ENCODE results near the gene CDH16. TPM values are rescaled to one million over a fixed set of nuclear protein-coding genes. Genes with fewer than 3 reads are reported as not detected.
"Not testable (repeated sequence)": the region's sequence is repeated elsewhere in the genome, so short reads cannot be mapped to it uniquely, and the experiment has no call there.

CDH16 gene
- total and polyA plus RNA-seq, 12 donors = 0.15 to 0.59 (median 0.47) TPM; not detected in 7

DNA sequence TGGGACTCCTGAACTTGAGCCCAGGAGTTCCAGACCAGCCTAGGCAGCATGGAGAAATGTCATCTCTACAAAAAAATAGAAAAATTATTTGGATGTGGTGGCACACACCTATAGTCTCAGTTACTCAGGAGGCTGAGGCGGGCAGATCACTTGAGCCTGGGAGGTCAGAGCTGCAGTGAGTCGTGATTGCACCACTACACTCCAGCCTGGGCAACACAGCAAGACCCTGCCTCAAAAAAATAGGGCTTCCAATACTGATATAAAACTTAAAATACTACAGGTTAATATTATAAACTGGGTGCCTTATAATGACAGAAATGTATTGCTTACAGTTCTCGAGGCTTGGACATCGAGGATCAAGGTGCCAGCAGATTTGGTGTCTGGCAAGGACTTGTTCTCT is 27.3 kb upstream of the CDH16 start:
- WGBS, 2 donors = 81 to 95% methylated on average over 4 of the region's 4 CpGs
- Histone ChIP-seq H3K36me3 (peaks cover 0 to 34% (median 21%) of the 10 kb centered on the region in 9 donors), H3K27ac (peak overlapping the region in 1 of 10 donors; percentile 36), H3K9me3 (no peaks in the 10 kb centered on the region), H3K4me1 (peaks cover 0 to 26% (median 19%) of the 10 kb centered on the region in 9 donors), H3K4me3 (no peak overlapping the region), H3K27me3 (peaks cover 0 to 28% (median 6%) of the 10 kb centered on the region in 7 donors)
- TF ChIP-seq, protein P1, sequence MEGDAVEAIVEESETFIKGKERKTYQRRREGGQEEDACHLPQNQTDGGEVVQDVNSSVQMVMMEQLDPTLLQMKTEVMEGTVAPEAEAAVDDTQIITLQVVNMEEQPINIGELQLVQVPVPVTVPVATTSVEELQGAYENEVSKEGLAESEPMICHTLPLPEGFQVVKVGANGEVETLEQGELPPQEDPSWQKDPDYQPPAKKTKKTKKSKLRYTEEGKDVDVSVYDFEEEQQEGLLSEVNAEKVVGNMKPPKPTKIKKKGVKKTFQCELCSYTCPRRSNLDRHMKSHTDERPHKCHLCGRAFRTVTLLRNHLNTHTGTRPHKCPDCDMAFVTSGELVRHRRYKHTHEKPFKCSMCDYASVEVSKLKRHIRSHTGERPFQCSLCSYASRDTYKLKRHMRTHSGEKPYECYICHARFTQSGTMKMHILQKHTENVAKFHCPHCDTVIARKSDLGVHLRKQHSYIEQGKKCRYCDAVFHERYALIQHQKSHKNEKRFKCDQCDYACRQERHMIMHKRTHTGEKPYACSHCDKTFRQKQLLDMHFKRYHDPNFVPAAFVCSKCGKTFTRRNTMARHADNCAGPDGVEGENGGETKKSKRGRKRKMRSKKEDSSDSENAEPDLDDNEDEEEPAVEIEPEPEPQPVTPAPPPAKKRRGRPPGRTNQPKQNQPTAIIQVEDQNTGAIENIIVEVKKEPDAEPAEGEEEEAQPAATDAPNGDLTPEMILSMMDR (IDR thresholded peaks at IDR 0.05) = no peak
- ATAC-seq (no peak), DNase-seq (no peak)
- intact Hi-C loops (cut with DNase I) = loop anchor here in 2 of 10 donors (5.0 kb wide), 1 partner anchor 49 kb away; no protein-coding TSS in a partner anchor

GRCh38 chr16:66944971-66945370 is 26.3 kb upstream of the CDH16 start:
- not testable (repeated sequence) for H3K9me3 ChIP-seq, DNase-seq, H3K27ac ChIP-seq, H3K4me3 ChIP-seq, ATAC-seq
- Histone ChIP-seq H3K36me3 (peaks cover 0 to 43% (median 31%) of the 10 kb centered on the region in 9 donors), H3K27me3 (peaks cover 0 to 19% (median 0%) of the 10 kb centered on the region in 7 donors), H3K4me1 (peaks cover 0 to 26% (median 19%) of the 10 kb centered on the region in 9 donors)
- 84 to 85% methylated on average over 9 of the region's 9 CpGs for WGBS, 2 donors
- intact Hi-C loops (cut with DNase I) = loop anchor here in 2 of 10 donors (5.0 kb wide), 1 partner anchor 48 kb away; no protein-coding TSS in a partner anchor

GRCh38 chr16:66944054-66944441 is 25.4 kb upstream of the CDH16 start:
- 88 to 90% methylated on average over 5 of the region's 5 CpGs for WGBS, 2 donors
- peaks cover 3 to 52% (median 37%) of the 10 kb centered on the region in 9 donors for H3K36me3 ChIP-seq
- H3K9me3 ChIP-seq = no peaks in the 10 kb centered on the region
- no peak overlapping the region for H3K27ac ChIP-seq
- ATAC-seq = no peak
- no peak overlapping the region for H3K4me3 ChIP-seq
- H3K4me1 ChIP-seq = peaks cover 0 to 22% (median 17%) of the 10 kb centered on the region in 9 donors
- DNase-seq = no peak
- intact Hi-C loops (cut with DNase I) = no loop called here
- peaks cover 0 to 10% (median 0%) of the 10 kb centered on the region in 7 donors for H3K27me3 ChIP-seq
- TF ChIP-seq, protein P1 (IDR thresholded peaks at IDR 0.05) = no peak

- intact Hi-C loops (cut with DNase I) = no loop called here
- no peak overlapping the region for H3K27ac ChIP-seq
- peaks cover 0 to 17% (median 12%) of the 10 kb centered on the region in 9 donors for H3K4me1 ChIP-seq
- TF ChIP-seq, protein P1 (IDR thresholded peaks at IDR 0.05) = no peak
- no peaks in the 10 kb centered on the region for H3K9me3 ChIP-seq
- peaks cover 0 to 5% (median 0%) of the 10 kb centered on the region in 7 donors for H3K27me3 ChIP-seq
- WGBS, 2 donors = 90 to 95% methylated on average over 15 of the region's 15 CpGs
- no peak for DNase-seq
- peaks cover 3 to 57% (median 37%) of the 10 kb centered on the region in 9 donors for H3K36me3 ChIP-seq
- H3K4me3 ChIP-seq = no peak overlapping the region
- ATAC-seq = no peak
Measured at GRCh38 chr16:66943426-66944053, 24.9 kb upstream of the CDH16 start.

DNA sequence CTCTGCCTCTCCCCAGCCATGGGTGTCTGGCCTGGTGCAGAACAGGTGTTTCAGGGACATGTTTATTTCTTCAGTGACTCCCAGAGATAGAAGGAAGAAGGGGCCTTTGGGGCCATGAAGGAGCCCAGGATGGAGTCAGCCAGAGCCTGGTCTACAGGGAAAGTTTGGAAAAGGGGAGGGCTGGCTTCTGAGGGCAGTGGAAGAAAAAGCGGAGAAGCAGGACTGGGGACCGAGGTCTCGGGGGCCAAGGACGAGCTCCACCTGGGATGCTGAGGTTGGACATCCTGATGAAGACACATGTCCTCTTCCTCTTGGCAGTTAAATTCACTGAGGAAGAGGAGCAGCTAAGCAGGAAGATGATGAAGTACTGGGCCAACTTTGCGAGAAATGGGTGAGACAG is 24.3 kb upstream of the CDH16 start:
- TF ChIP-seq, protein P1 (IDR thresholded peaks at IDR 0.05) = no peak
- ATAC-seq (no peak), DNase-seq (no peak)
- H3K36me3 ChIP-seq = peaks cover 3 to 63% (median 37%) of the 10 kb centered on the region in 9 donors
- H3K9me3 ChIP-seq = no peaks in the 10 kb centered on the region
- WGBS, 2 donors = 86 to 96% methylated on average over 5 of the region's 5 CpGs
- H3K27me3 ChIP-seq = no peaks in the 10 kb centered on the region
- no peak overlapping the region for H3K27ac ChIP-seq
- H3K4me1 ChIP-seq = peaks cover 0 to 13% (median 8%) of the 10 kb centered on the region in 9 donors
- intact Hi-C loops (cut with DNase I) = no loop called here
- no peak overlapping the region for H3K4me3 ChIP-seq
